Measurements from ENCODE around the gene CHCHD6.

DNA sequence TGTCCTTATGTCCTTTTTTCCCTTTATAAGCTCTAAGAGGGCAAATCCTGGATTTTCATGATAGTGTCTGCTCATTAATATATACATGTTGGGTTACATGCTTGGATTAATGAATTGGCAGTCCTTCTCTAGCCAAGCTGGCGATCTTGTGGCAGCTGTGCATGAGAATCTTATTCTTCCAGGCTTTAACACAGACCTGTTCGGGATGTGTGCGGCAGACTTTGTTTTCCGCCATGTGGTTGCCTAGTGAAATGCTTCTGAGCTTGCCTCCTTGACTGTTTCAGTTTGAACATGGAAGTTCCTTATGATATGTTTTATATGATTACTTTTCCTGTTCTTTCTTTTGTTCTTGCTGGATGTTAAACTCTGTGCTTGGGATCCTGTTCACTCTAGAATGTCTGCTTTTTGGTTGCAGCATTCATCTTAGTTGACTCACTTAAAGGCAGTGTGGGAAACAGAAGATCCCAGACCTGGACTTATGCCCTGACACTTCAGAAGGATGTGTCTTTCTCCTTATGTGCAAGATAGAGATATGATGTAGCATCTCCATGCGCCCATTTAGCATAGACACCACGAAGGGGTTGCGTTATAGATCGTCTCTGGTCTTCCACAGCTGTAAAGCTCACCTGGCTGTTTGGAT lies 7.2 kb downstream of the CHCHD6 start:
- TF ChIP-seq, protein P1, sequence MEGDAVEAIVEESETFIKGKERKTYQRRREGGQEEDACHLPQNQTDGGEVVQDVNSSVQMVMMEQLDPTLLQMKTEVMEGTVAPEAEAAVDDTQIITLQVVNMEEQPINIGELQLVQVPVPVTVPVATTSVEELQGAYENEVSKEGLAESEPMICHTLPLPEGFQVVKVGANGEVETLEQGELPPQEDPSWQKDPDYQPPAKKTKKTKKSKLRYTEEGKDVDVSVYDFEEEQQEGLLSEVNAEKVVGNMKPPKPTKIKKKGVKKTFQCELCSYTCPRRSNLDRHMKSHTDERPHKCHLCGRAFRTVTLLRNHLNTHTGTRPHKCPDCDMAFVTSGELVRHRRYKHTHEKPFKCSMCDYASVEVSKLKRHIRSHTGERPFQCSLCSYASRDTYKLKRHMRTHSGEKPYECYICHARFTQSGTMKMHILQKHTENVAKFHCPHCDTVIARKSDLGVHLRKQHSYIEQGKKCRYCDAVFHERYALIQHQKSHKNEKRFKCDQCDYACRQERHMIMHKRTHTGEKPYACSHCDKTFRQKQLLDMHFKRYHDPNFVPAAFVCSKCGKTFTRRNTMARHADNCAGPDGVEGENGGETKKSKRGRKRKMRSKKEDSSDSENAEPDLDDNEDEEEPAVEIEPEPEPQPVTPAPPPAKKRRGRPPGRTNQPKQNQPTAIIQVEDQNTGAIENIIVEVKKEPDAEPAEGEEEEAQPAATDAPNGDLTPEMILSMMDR (conservative IDR thresholded peaks at IDR 0.05 in 1 of 2, IDR thresholded peaks at IDR 0.05 in 1 of 2; ENCODE audit: extremely low read depth in 1 of 2, insufficient read depth in 1 of 2, low read depth in 1 of 2, low read length in 2 of 2) = no peak
- no peak for TF ChIP-seq EZH2 (IDR thresholded peaks at IDR 0.05; ENCODE audit: borderline replicate concordance, low read length)

All from mammary epithelial cell (primary cell).